Measurements from ENCODE around the gene DCST1.

GRCh38 chr1:155022136-155022926 is 11.3 kb upstream of the DCST1 start:
- TF ChIP-seq CTCF (conservative IDR thresholded peaks at IDR 0.05; ENCODE audit: low read length): no peak
- TF ChIP-seq EZH2phosphoT487 (IDR thresholded peaks at IDR 0.05; ENCODE audit: borderline replicate concordance, low read depth, low read length): no peak
